Pulmonary artery endothelial cell (primary cell): ENCODE data around the gene ARHGEF6. TPM values are rescaled to one million over a fixed set of nuclear protein-coding genes. Genes with fewer than 3 reads are reported as not detected.
"Not testable (repeated sequence)": the region's sequence is repeated elsewhere in the genome, so short reads cannot be mapped to it uniquely, and the experiment has no call there.

Source experiments
- DNase-seq: peaks from one replicate; pipeline ENCODE4 v3.0.0-alpha.2; 2011; ENCODE audit warnings: low read depth, low spot score
- total RNA-seq: library from RNA; depleted of rRNA; stranded (reverse); fragments of >200 nt; gene quantifications from 2 replicates; pipeline ENCODE4 v1.2.3, GENCODE V29; 2014

The ARHGEF6 gene
- 4.6 and 8.2 TPM in 2 replicates for total RNA-seq

- DNase-seq = no peak
These were observed at the start of gene ARHGEF6 for GRCh38 chrX:136780763-136781162. ARHGEF6 (minus strand) TSS chrX:136780932; CDS start chrX:136780882, 50 bp downstream.

DNA sequence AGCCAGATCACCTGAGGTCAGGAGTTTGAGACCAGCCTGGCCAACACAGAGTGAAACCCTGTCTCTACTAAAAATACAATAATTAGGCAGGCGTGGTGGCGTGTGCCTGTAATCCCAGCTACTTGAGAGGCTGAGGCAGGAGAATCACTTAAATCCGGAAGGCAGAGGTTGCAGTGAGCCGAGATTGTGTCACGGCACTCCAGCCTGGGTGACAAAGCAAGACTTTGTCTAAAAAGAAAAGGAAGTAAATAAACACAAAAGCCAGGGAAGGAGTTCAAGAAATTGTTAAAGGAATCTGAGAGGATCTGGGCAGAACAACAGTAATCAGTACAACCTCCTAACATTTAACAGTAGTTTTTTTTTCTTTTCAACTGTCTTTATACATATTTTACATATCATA, 48.7 kb upstream of the ARHGEF6 start:
- no peak for DNase-seq

DNA sequence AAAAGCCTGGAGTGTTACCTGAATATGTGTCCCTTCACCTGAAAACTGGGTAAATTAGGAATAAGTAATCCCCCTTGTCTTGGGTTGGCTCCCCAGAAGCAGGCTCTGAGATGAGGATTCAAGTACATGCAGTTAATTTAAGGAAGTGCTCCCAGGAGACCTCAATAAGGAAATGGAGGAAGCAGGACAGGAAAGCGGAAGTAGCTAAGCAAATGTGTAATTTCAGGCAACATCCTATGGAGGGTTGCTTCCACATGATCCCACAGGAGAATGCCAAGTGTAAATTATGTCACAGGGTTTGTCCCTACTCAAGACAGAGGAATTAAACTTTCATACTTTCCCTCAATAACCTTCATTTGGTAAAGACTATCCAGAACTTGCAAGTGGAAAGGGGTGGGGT, 48.1 kb upstream of the ARHGEF6 start:
- no peak for DNase-seq

- DNase-seq = no peak
These were observed 46.3 kb upstream of the ARHGEF6 start for GRCh38 chrX:136827026-136827425.

DNA sequence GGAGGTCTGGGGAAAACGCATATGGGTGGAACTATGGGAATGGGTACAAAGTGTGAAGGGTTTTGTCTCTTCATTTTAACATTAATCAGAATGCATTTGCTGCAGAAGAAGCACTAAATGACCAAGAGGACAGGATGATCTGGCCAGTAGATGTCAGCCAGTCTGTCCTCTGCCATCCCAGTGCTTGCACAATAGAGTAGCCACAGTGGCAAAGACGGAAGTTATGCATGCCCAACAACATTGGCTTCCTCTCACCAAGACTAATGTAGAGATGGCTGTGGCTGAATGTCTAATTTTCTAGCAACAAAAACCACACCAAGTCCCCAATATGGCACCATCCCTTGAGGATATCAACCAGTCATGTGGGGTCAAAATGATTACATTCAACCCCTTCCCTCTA, 45.0 kb upstream of the ARHGEF6 start:
- no peak for DNase-seq

DNA sequence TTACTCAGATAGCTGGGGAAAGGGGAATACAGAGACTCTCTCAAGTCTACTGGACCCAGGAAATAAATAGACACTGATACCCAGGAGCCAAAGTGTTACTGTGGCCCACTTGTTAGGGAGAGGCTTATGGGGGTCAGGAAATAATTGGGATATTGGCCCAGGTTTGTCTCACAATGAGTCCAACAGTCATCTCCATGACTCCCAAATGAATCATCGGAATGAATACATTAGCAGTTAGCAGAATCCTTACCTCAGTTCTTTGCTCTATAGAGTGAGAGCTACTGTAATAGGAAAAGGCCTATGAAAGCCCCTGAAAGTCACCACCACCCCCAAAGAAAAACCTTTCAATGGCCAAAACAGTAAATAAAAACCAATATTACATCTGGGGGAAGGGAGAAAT, 42.4 kb upstream of the ARHGEF6 start:
- no peak for DNase-seq

DNA sequence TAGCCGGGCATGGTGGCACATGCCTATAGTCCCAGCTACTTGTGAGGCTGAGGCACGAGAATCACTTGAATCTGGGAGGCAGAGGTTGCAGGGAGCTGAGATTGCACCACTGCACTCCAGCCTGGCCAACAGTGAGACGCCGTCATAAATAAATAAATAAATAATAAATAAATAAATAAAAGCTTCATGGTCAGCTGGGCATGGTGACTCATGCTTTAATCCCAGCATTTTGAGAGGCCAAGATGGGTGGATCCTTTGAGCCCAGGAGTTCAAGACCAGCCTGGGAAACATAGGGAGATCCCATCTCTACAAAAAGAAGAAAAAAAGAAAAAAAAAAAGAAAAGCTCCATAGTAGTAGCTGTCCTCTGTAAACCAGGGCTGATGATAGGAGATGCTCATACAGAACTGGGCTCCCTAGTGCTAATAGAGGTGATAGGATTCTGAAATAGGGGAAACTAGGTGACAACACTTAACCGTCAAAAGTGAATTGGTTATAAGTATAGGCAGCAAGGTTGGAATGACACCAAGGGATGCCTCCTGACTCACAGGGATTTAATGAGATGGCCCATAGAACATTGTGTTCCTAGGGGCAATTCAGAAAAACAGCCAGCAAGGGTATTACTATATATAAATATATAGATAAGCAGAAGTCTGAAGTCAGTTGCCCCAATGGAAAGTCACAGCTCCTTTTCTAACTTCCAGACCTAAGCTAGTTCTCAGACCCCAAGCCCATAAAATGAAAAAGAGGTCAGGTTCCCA, 41.8 kb upstream of the ARHGEF6 start:
- DNase-seq = no peak

DNA sequence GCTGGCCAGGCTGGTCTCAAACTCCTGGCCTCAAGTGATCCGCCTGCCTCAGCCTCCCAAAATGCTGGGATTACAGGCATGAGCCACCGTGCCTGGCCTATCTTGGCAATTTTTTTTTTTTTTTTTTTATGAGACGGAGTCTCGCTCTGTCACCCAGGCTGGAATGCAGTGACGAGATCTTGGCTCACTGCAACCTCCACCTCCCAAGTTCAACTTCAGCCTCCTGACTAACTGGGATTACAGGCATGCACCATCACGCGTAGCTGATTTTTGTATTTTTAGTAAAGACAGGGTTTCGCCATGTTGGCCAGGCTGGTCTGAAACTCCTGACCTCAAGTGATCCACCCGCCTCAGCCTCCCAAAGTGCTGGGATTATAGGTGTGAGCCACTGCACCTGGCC, 39.0 kb upstream of the ARHGEF6 start:
- DNase-seq = not testable (repeated sequence)

- no peak for DNase-seq
These were observed 38.4 kb upstream of the ARHGEF6 start for GRCh38 chrX:136819031-136819703.

DNA sequence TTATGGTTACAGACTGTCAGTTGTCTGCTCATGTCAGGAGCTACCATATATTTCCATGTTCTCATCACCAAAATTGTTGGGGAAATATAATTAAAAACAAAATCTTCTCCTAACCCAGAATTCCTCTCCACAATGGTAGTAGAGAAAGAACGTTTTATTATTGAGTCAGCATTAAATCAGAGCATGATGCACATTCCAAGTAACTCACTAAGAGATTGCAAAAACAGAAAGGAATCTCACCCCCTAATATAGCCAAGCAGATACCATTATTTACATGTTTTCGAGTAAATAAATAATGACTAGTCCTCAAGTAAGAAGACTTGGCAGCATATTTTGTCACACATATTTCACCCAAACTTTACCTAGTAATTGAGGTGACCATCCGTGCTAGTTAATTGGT, 36.2 kb upstream of the ARHGEF6 start:
- no peak for DNase-seq

DNA sequence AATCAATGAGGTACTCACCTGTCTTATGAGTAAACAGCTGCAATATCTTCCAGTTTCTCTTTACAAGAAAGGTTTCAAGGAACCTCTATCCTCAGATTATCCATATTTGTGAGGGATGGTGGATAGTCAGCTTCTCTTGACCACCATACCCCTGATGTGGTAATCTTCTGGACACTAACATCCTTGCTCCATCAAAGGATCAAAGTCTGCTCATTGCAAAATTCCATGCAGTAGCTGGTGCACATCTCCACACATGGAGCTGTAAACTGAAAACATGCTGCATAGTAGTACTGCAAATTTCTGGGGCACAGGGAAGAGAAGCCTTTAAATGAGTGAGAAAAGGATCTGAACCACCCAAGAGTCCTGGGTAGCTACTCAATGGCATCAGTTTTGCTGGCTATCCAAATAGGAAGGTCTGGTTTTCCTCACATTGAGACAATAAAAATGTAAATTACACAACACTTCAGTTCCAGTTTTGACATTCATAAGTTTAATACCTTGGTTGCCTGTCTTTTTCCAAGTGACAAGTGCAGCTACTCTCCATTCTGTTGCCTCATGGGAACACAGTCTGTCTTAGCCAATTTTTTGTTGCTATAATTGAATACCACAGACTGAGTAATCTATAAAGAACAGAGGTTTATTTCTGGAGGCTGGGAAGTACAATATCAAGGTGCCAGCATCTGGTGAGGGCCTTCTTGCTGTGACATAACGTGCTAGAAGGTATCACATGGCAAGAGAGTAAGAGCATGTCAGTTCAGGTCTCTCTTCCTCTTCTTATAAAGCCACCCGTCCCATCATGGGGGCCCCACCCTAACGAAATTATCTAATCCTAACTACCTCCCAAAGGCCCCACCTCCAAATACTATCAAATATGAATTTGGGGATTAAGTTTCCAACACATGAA, 34.4 kb upstream of the ARHGEF6 start:
- no peak for DNase-seq

DNA sequence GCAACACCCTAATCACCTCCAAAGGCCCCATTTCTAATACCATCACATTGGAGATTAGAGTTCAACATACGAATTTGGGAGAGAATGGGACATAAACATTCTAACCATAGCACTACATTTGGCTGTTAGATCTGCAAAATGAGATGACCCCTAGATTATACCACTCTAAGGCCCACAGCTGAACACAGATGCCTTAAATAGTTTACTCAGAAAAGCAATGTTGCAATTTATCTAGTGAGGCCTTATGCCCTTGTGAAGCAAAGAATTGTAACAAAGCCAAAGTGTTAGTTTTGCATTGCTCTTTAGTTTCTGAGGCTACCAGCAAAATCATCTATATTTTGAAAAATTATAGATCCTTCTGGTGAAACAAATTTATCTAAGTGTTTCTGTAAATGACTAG, 31.6 kb upstream of the ARHGEF6 start:
- no peak for DNase-seq

DNA sequence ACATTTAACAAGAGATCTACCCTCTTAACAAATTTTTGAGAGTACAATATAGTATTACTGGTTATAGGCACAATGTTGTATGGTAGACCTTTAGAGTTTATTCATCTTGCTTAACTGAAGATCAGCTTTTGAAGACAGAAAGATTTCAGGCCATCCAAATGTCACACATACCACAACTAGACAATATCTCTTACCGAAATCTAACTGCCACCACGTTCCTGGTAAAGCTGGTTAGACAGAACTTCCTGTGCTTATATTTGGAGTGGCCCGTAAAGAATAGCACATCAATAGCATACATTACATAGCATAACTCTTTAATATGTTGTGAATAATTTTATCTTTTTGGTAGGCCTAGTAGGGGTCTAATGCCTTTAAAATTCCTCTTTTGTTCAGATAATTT, 29.8 kb upstream of the ARHGEF6 start:
- DNase-seq = no peak

DNA sequence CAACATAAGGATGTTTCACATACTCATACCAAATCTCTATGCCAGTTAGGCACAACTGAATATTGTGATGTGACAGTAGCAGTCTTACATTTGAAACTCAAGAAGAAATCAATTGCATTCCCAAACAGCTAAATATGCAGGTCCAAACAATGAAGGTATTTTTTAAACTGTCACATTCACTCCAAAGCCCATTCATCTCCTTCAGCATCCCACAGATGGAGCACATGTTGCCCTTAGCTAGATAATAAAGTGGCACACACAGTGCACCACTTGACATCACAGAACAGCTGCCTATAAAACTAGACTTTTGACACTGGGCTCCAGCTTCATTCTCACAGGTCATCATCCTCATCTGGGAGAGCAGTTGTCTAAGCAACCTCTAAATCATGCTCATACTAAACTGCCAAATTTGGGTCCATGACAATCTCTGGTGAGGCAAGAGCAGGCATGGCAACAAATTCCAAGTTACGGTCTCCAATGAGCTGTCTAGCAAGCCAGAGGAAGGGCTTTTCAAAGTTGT, 26.2 kb upstream of the ARHGEF6 start:
- DNase-seq = no peak

DNA sequence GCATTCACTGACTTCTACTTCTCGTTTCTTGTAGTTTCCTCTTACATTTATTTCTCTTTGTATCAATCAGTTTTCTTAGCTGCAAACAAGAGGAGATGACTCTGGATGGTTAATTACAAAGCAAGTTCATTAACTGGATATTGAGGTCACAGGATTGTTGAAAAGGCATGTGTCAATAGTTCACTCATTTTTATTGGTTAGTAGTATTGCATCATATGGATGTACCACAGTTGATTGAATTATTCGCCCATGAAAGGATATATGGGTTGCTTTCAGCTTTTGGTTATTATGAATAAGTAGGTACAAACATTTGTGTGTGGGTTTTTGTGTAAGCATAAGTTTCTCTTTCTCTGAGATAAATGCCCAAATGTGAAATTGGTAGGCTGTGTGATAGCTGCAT, 21.8 kb upstream of the ARHGEF6 start:
- DNase-seq = no peak

DNA sequence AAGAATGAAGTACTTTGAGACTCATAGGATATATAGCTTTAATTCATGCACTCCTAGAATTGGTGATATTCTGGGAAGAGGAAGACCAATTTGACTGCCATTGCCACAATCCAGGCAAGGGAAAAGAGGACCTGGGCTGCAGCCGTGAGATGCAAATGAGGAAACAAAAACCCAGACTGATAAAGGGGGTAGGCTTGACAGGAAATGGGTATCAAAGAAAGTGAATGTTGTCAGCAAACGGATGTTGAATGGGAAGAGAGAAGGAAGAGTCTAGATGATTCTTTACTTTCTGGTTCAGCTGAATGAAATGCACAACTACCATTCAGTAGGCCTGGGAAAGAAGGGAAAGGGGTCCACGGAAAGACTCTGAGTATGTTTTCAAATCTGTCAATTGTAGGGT, 17.1 kb upstream of the ARHGEF6 start:
- DNase-seq = no peak

GRCh38 chrX:136795132-136795531, 14.4 kb upstream of the ARHGEF6 start:
- not testable (repeated sequence) for DNase-seq

DNA sequence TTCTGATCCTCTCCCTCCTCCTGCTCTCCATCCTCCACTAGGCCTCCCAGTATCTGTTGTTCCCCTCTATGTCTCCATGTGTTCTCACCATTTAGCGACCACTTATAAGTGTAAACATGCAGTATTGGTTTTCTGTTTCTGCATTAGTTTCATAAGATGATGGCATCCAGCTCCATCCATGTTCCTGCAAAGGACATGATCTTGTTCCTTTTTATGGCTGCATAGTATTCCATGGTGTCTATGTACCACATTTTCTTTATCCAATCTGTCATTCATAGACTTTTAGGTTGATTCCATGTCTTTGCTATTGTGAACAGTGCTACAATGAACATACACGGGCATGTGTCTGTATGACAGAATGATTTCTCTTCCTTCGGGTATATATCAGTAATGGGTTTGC, 13.9 kb upstream of the ARHGEF6 start:
- not testable (repeated sequence) for DNase-seq

DNA sequence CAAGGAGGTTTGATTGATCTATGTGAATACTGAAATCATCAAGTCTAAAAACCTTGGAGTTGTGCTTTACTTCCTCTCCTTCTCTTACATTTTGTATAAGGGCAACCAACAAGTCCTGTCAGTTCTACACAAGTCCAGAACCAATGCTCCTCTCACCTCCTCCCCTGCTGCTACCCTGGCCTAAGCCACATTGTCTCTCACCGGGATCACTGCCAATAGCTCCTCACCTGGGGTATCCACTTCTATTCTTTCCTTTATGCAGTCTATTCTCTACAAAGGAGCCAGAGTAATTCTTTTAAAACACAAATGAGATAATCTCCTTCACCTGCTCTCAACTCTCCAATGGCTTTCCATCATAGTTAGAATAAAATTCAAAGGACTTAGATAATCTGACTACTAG, 13.3 kb upstream of the ARHGEF6 start:
- DNase-seq = no peak

GRCh38 chrX:136789856-136790255, 9.1 kb upstream of the ARHGEF6 start:
- no peak for DNase-seq

DNA sequence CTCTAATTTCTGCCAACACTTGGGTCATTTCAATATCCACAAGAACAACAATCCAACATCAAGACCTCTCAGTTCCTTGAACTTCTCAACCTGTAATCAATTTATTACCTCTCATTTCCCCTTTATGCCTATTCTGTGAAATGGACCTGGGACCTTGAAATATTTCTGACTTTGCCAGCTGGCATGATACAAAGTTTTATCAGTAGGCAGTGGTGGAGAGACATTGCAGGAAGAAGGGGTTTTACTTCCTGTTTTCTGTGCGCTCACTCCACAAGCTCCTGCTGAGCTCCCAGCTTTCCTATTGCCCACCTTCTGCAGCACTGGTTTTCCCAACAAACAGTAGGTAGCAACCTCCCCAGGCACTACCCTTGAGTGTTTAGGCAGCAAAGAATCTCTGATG, 3.5 kb upstream of the ARHGEF6 start:
- DNase-seq = no peak

GRCh38 chrX:136783159-136783558, 2.4 kb upstream of the ARHGEF6 start:
- no peak for DNase-seq
